Measurements from ENCODE around the gene TMPRSS11D. TPM values are rescaled to one million over a fixed set of nuclear protein-coding genes. Genes with fewer than 3 reads are reported as not detected.
A peak's percentile ranks its signal among the peaks of the same experiment; 100 is the strongest.

Gene TMPRSS11D
- total RNA-seq, 1 experiment from 2014 or later, result not detected

GRCh38 chr4:67911141-67911540 lies 27.3 kb upstream of the TMPRSS11D start:
- no TSS peak for BruUV-seq (replicated peaks)
- H3K9me3 ChIP-seq (ENCODE audit: low read depth, low read length, poor library complexity, severe bottlenecking), result no peaks in the 10 kb centered on the region
- no peaks in the 10 kb centered on the region for H3K27me3 ChIP-seq (replicated peaks; ENCODE audit: insufficient read depth, low read depth, low read length, poor library complexity)
- no peaks in the 10 kb centered on the region for H3K36me3 ChIP-seq (ENCODE audit: insufficient read depth, low read length, poor library complexity, severe bottlenecking)
- intact Hi-C loops (cut with micrococcal nuclease; ENCODE audit: unreplicated experiment), result loop anchor here (5.0 kb wide), 1 partner anchor 39 kb away; no protein-coding TSS in a partner anchor
- no peak overlapping the region for H3K4me3 ChIP-seq (ENCODE audit: low read depth, low read length, poor library complexity, severe bottlenecking)
- ChIA-PET CTCF (no interaction called here), POLR2A (ENCODE audit: low non-redundant PET) (no interaction called here)
- no peak for DNase-seq (ENCODE audit: low spot score)
- TF ChIP-seq CTCF (conservative IDR thresholded peaks at IDR 0.05; ENCODE audit: low read depth, low read length), result no peak
- no peak for TF ChIP-seq EZH2 (IDR thresholded peaks at IDR 0.05; ENCODE audit: borderline replicate concordance, low read depth, low read length, poor library complexity, severe bottlenecking)
- no peak overlapping the region for H3K27ac ChIP-seq (ENCODE audit: low read depth, low read length, poor library complexity, severe bottlenecking)
- H3K4me1 ChIP-seq (ENCODE audit: insufficient read depth, low read length, poor library complexity, severe bottlenecking), result no peaks in the 10 kb centered on the region

- intact Hi-C loops (cut with micrococcal nuclease; ENCODE audit: unreplicated experiment), result loop anchor here (5.0 kb wide), 1 partner anchor 38 kb away; no protein-coding TSS in a partner anchor
- TF ChIP-seq EZH2 (IDR thresholded peaks at IDR 0.05; ENCODE audit: borderline replicate concordance, low read depth, low read length, poor library complexity, severe bottlenecking), result no peak
- no peak for TF ChIP-seq CTCF (conservative IDR thresholded peaks at IDR 0.05; ENCODE audit: low read depth, low read length)
- Histone ChIP-seq H3K27ac (ENCODE audit: low read depth, low read length, poor library complexity, severe bottlenecking) (no peak overlapping the region), H3K4me3 (ENCODE audit: low read depth, low read length, poor library complexity, severe bottlenecking) (no peak overlapping the region), H3K36me3 (ENCODE audit: insufficient read depth, low read length, poor library complexity, severe bottlenecking) (no peaks in the 10 kb centered on the region), H3K4me1 (ENCODE audit: insufficient read depth, low read length, poor library complexity, severe bottlenecking) (no peaks in the 10 kb centered on the region), H3K27me3 (replicated peaks; ENCODE audit: insufficient read depth, low read depth, low read length, poor library complexity) (no peaks in the 10 kb centered on the region), H3K9me3 (ENCODE audit: low read depth, low read length, poor library complexity, severe bottlenecking) (no peaks in the 10 kb centered on the region)
- DNase-seq (ENCODE audit: low spot score), result no peak
- ChIA-PET POLR2A (ENCODE audit: low non-redundant PET) (no interaction called here), CTCF (no interaction called here)
- no TSS peak for BruUV-seq (replicated peaks)
Measured at GRCh38 chr4:67910585-67910905, 26.7 kb upstream of the TMPRSS11D start.

DNA sequence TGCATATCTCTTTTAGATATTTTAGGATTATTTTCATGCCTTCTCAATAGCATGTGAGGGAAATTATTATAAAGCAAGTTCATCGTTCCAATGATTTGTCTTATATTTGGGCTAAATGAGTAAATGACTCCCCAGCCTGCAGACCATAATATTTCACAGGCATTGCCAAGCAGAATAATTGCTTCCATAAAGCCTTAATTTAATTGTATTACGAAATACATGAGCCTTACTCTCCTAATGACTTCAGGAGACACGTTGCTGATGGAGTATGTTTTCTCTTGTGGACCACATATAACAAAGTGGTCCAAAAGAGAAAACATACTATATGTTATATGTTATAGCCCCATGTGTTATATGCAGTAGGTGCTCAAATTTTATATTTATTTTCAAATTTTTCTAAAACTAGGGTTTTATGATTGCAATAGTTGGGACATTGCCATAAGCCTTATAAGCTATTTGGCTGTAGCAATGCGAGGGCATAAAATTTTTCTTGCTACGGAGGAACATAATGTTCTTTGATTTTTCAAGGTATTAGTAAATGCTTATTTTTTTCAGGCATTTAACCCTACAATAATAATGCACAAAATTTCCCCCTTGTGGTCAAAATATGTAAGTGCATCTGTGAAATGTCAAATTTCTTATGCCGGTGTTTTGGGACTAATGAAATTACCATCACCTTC lies 26.2 kb upstream of the TMPRSS11D start:
- CTCF ChIA-PET, result no interaction called here
- intact Hi-C loops (cut with micrococcal nuclease; ENCODE audit: unreplicated experiment), result loop anchor here (5.0 kb wide), 1 partner anchor 38 kb away; no protein-coding TSS in a partner anchor
- H3K27ac ChIP-seq (ENCODE audit: low read depth, low read length, poor library complexity, severe bottlenecking), result no peak overlapping the region
- DNase-seq (ENCODE audit: low spot score), result peak; percentile 14
- no peaks in the 10 kb centered on the region for H3K27me3 ChIP-seq (replicated peaks; ENCODE audit: insufficient read depth, low read depth, low read length, poor library complexity)
- BruUV-seq (replicated peaks), result no TSS peak
- H3K36me3 ChIP-seq (ENCODE audit: insufficient read depth, low read length, poor library complexity, severe bottlenecking), result no peaks in the 10 kb centered on the region
- no peak overlapping the region for H3K4me3 ChIP-seq (ENCODE audit: low read depth, low read length, poor library complexity, severe bottlenecking)
- H3K4me1 ChIP-seq (ENCODE audit: insufficient read depth, low read length, poor library complexity, severe bottlenecking), result no peaks in the 10 kb centered on the region
- TF ChIP-seq CTCF (conservative IDR thresholded peaks at IDR 0.05; ENCODE audit: low read depth, low read length), result peak; percentile 57
- TF ChIP-seq EZH2 (IDR thresholded peaks at IDR 0.05; ENCODE audit: borderline replicate concordance, low read depth, low read length, poor library complexity, severe bottlenecking), result no peak
- POLR2A ChIA-PET (ENCODE audit: low non-redundant PET), result no interaction called here
- H3K9me3 ChIP-seq (ENCODE audit: low read depth, low read length, poor library complexity, severe bottlenecking), result no peaks in the 10 kb centered on the region

All from A673 (cell line).